Hematopoietic multipotent progenitor cell treated with erythropoietin and hydrocortisone succinate and interleukin-3 and kit ligand, for 17 days (in vitro differentiated cells): Measurements from ENCODE around the gene DENR.
"Not testable (repeated sequence)": the region's sequence is repeated elsewhere in the genome, so short reads cannot be mapped to it uniquely, and the experiment has no call there.

ENCODE experiments used
- DNase-seq: peaks from one replicate; pipeline ENCODE4 v3.0.0-alpha.2; 2015; ENCODE audit warnings: low spot score

Gene DENR

GRCh38 chr12:122740351-122740750 lies 12.3 kb upstream of the DENR start:
- no peak for DNase-seq

DNA sequence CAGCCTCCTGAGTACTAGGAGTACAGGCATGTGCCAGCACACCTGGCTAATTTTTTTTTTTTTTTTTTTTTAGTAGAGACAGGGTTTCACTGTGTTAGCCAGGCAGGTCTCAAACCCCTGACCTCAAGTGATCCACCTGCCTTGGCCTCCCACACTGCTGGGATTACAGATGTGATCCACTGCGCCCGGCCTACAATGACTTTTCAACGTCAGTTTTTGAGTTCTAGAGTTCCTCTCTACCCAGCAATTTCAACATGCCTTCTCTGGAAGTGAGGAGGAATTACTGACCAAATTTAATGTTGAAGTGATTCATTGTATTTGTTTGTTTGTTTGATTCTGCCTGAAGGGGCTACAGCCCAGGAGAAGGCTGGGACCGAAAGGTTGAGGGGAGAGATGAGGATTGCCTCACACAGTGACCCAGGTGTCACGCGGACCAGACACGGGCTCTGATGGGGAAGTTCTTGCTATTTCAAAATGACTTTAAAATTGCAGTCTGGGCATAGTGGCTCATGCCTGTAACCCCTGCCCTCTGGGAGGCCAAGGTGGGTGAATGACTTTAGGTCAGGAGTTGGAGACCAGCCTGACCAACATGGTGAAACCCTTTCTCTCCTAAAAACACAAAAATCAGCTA lies 8.6 kb upstream of the DENR start:
- DNase-seq = no peak

GRCh38 chr12:122747224-122748135 lies 5.1 kb upstream of the DENR start:
- no peak for DNase-seq

GRCh38 chr12:122749569-122750332 lies 2.9 kb upstream of the DENR start:
- DNase-seq = no peak

DNA sequence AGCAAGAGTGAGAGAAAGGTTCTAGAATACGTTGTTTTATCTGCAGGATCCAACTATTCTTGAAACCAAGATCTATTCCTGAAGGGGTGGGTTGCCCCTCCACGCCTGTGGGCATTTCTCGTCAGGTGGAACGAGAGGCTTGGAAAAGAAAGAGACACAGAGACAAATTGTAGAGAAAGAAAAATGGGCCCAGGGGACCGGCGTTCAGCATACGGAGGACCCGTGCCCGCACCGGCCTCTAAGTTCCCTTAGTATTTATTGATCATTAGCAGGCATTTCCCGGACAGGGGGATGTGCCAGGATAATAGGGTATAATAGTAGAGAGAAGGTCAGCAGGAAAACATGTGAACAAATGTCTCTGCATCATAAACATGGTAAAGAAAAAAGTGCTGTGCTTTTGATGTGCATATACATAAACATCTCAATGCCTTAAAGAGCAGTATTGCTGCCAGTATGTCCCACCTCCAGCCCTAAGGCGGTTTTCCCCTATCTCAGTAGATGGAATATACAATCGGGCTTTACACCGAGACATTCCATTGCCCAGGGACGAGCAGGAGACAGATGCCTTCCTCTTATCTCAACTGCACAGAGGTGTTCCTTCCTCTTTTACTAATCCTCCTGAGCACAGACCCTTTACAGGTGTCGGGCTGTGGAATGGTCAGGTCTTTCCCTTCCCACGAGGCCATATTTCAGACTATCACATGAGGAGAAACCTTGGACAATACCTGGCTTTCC lies 1.7 kb upstream of the DENR start:
- not testable (repeated sequence) for DNase-seq

GRCh38 chr12:122753319-122753650 lies 661 bp downstream of the DENR start:
- peak; percentile 15 for DNase-seq

GRCh38 chr12:122754790-122755189 lies 2.2 kb downstream of the DENR start:
- no peak for DNase-seq

DNA sequence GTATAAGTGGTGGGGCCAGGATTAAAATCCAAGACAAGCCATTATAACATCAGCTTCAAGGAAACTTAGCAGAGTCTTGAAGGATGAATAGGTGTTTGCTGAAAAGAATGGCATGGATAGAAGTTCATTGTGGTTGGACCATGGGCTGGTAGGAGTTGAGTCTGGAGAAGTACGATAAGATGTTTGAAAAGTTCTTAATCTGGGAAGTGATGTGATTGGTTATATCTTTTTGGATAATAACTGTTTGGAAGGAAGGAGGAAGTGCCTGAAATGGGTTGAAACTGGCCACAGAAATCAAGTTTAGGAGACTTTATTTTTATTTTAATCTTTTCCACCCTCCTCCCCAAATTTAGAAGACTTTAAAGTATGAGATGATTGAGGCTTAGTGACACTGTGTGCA lies 4.9 kb downstream of the DENR start:
- no peak for DNase-seq

- DNase-seq = no peak
These were observed 32.9 kb downstream of the DENR start for GRCh38 chr12:122785503-122785902.

GRCh38 chr12:122788387-122788786 lies 35.8 kb downstream of the DENR start:
- DNase-seq = no peak

GRCh38 chr12:122789637-122790036 lies 37.0 kb downstream of the DENR start:
- DNase-seq = no peak

DNA sequence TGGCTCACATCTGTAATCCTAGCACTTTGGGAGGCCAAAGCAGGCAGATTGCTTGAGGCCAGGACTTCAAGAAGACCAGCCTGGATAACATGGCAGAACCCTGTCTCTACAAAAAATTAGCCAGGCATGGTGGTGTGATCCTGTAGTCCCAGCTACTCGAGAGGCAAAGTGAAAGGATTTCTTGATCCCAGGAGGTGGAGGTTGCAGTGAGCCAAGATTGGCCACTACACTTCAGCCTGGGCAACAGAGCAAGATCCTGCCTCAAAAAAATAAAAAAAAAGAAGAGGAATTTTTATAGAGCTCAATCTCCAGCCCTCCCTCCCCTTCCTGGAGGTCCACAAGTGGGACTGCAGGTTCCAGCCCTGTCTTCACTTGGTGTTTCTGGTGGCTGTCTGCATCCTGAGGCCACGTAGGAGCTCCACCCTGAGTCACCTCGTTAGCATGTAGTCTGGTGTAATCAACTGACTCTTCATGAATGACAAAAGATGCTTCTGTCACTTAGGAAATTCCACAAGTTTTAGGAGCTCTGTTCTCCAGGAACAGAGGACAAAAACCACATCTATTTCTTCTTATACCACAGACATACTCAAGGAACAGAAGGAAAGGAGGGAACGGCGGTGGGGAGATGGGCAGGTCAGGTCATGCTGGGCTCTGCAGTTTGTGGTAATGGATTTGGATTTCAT lies 37.9 kb downstream of the DENR start:
- no peak for DNase-seq

GRCh38 chr12:122793685-122794106 lies 41.1 kb downstream of the DENR start:
- DNase-seq = peak; percentile 79

- DNase-seq = no peak
These were observed 43.2 kb downstream of the DENR start for GRCh38 chr12:122795807-122796206.

DNA sequence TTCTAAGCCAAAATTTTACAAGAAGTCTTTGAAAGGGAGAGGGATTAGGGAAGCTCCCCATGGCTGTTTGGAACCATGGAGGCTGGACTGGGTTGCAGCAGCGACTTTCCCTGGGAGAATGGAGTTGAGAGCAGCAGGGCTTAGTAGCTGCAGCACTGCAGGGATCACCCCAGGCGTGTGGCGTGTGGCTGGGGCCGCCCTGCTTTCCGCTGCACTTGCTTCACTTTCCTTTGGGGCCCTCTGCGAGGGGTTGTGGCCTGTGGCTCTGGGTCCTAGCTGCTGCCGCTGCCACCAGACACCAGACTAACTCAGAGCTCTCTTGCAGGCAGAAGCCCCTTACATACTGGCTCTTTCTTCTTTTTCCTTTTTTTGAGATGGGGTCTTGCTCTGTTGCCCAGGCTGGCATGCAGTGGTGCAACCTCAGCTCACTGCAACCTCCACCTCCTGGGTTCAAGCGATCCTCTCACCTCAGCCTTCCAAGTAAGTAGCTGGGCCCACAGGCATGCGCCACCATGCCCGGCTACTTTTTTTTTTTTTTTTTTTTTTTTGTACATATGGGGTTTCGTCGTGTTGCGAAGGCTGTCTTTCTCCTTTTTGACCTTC lies 47.1 kb downstream of the DENR start:
- DNase-seq = no peak

GRCh38 chr12:122803937-122804336 lies 51.3 kb downstream of the DENR start:
- no peak for DNase-seq

DNA sequence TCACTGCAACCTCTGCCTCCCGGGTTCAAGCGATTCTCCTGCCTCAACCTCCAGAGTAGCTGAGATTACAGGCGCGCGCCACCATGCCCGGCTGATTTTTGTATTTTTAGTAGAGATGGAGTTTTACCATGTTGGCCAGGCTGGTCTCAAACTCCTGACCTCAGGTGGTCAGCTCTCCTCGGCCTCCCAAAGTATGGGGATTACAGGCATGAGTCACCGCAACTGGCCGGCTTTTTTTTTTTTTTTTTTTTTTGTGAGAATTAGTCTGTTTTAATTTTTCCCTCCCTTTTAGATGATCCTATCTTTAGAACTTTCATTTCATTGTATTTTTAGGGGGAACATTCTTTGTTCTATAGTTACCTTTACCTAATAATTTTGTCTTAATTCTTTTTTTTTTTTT lies 52.3 kb downstream of the DENR start:
- not testable (repeated sequence) for DNase-seq

DNA sequence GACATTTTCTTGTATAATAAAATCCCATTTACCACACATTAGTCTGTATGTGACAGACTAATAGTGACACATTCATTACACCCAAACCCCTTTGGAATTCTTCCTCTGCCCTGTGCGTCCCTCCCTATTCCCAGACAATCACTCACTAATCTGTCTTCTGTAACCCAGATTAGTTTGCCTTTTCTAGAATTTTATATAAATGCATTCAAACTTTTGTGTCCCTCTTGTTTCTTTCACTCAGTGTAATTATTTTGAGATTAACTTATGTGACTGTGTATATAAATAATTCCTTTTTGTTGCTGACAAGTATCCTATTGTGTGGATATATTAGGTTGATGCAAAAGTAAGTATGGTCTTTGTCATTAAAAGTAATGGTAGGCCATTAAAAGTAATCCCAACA lies 55.0 kb downstream of the DENR start:
- DNase-seq = no peak

DNA sequence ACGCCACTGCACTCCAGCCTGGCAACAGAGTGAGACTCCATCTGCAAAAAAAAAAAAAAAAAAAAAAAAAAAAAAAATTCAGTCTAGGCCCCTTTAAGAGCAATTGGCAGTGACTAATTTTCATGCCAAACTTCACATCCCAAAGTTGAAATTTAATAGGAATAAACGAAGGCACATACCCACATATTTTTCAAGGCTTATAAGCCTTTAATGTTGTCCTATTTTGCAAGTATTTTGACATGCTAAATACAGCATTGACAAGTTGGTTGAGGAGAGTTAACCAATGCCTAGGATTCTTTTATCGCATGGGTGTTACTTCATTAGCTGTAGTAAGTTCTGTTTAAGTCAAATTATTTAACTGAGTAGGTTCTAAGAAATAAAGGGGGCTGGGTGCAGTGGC lies 59.2 kb downstream of the DENR start:
- no peak for DNase-seq

GRCh38 chr12:122813310-122813713 lies 60.7 kb downstream of the DENR start:
- no peak for DNase-seq

DNA sequence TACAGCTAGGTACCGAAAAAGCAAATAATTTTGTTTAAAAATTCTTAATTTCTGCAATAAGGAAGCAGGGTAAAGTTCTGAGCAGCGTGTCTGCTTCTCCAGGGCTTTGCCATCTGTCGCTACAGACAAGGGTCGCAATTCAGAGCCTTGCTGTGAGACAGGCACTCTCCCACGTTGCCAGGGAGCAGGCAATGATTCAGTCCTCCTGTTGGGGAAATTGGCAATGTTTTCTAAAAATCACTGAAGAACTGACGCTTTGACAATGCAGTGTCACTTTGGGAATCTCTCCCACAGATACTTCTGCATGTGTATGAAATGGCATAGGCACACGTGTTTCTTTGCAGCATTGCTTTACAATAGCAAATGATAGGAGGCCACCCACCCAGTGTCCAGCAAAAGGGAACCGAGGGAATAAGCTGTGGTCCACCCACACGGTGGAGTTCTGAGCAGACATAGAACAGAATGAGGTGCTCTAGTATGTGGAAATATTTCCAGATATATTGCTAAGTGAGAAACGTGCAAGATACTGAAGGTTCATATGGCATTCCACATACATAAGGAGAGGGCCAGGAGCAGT lies 66.7 kb downstream of the DENR start:
- DNase-seq = no peak
